OCI-LY1 (cell line): ENCODE data around the gene COQ5.

Experiments used
- H2AFZ ChIP-seq: fragments of 200-600 bp; sonication (generic), shearing (Covaris generic); 2 replicates; pipeline ENCODE4 v1.6.0; 2014; ENCODE audit warnings: antibody characterized with exemption, mild to moderate bottlenecking, low read length
- H3F3A ChIP-seq: fragments of 200-600 bp; sonication (generic), shearing (Covaris generic); 2 replicates; pipeline ENCODE4 v1.6.0; 2014; ENCODE audit warnings: mild to moderate bottlenecking, antibody characterized with exemption, low read length, moderate library complexity; ENCODE audit not compliant: insufficient read depth
- H3K27ac ChIP-seq: fragments of 200-600 bp; sonication (generic); 2 replicates; pipeline ENCODE4 v1.5.1; 2014; ENCODE audit warnings: low read length, mixed run types, mild to moderate bottlenecking, low read depth; ENCODE audit not compliant: poor library complexity, severe bottlenecking
- H3K27me3 ChIP-seq: fragments of 200-600 bp; sonication (generic); 2 replicates; pipeline ENCODE4 v1.6.0; 2014; ENCODE audit warnings: antibody characterized with exemption, mild to moderate bottlenecking, low read length, moderate library complexity; ENCODE audit not compliant: insufficient read depth
- H3K36me3 ChIP-seq: fragments of 200-600 bp; sonication (generic); 2 replicates; pipeline ENCODE4 v1.6.1; 2014; ENCODE audit warnings: mild to moderate bottlenecking, antibody characterized with exemption, low read length, moderate library complexity, mixed read lengths; ENCODE audit not compliant: insufficient read depth
- H3K4me1 ChIP-seq: fragments of 200-600 bp; sonication (generic); 2 replicates; pipeline ENCODE4 v1.5.1; 2014; ENCODE audit warnings: mild to moderate bottlenecking, low read length, moderate library complexity; ENCODE audit not compliant: insufficient read depth, severe bottlenecking
- H3K4me2 ChIP-seq: fragments of 200-600 bp; sonication (generic), shearing (Covaris generic); 2 replicates; pipeline ENCODE4 v1.6.1; 2014; ENCODE audit warnings: low read length
- H3K4me3 ChIP-seq: fragments of 200-600 bp; sonication (generic); 2 replicates; pipeline ENCODE4 v1.5.1; 2014; ENCODE audit warnings: low read length, low read depth, mild to moderate bottlenecking, mixed read lengths; ENCODE audit not compliant: poor library complexity, severe bottlenecking
- H3K79me2 ChIP-seq: fragments of 200-600 bp; shearing (Covaris generic); 2 replicates; pipeline ENCODE4 v1.6.1; 2016; ENCODE audit warnings: mixed run types, low read length, mixed read lengths; ENCODE audit not compliant: insufficient read depth
- H3K9ac ChIP-seq: fragments of 200-600 bp; sonication (generic), shearing (Covaris generic); 2 replicates; pipeline ENCODE4 v1.6.1; 2014; ENCODE audit warnings: mild to moderate bottlenecking, low read length, mixed read lengths
- H3K9me2 ChIP-seq: fragments of 200-600 bp; sonication (generic), shearing (Covaris generic); 2 replicates; pipeline ENCODE4 v1.6.1; 2014; ENCODE audit warnings: low read depth, mild to moderate bottlenecking, low read length, mixed read lengths
- H3K9me3 ChIP-seq: fragments of 200-600 bp; shearing (Covaris generic); 2 replicates; pipeline ENCODE4 v1.6.1; 2014; ENCODE audit warnings: low read length, mixed read lengths
- H4K20me1 ChIP-seq: fragments of 200-600 bp; sonication (generic), shearing (Covaris generic); 2 replicates; pipeline ENCODE4 v1.6.0; 2016; ENCODE audit warnings: mild to moderate bottlenecking, low read length; ENCODE audit not compliant: insufficient read depth
- CTCF ChIP-seq: fragments of 200-600 bp; sonication (generic), shearing (Covaris generic); IDR thresholded peaks from 2 replicates; pipeline ENCODE4 v1.5.1; 2017; ENCODE audit warnings: mild to moderate bottlenecking, antibody characterized with exemption, low read length, moderate library complexity, mixed read lengths
- EZH2 ChIP-seq: fragments of 200-600 bp; sonication (generic), shearing (Covaris generic); IDR thresholded peaks from 2 replicates; pipeline ENCODE4 v1.8.0; 2017; ENCODE audit warnings: borderline replicate concordance, mixed run types, mild to moderate bottlenecking, antibody characterized with exemption, low read length, moderate library complexity, mixed read lengths

Gene COQ5

GRCh38 chr12:120536064-120536791, 7.3 kb upstream of the COQ5 start:
- TF ChIP-seq EZH2 (no peak), CTCF (no peak)
- H3F3A ChIP-seq = 0 out of 2 replicates have a peak, but pooled peaks cover 10% of the 10 kb centered on the region
- H3K9ac ChIP-seq = peak overlapping the region; percentile 88
- peaks cover 40% of the 10 kb centered on the region for H3K36me3 ChIP-seq
- H3K4me2 ChIP-seq = peak overlapping the region; percentile 96
- no peaks in the 10 kb centered on the region for H4K20me1 ChIP-seq
- H3K4me3 ChIP-seq = peak overlapping the region; percentile 90
- no peaks in the 10 kb centered on the region for H3K9me2 ChIP-seq
- H3K79me2 ChIP-seq = peaks cover 63% of the 10 kb centered on the region
- peaks cover 53% of the 10 kb centered on the region for H3K4me1 ChIP-seq
- H3K27ac ChIP-seq = peak overlapping the region; percentile 75
- H3K27me3 ChIP-seq = no peaks in the 10 kb centered on the region
- no peak overlapping the region for H2AFZ ChIP-seq
- H3K9me3 ChIP-seq = no peaks in the 10 kb centered on the region

- Histone ChIP-seq H3K27ac (peak overlapping the region; percentile 75), H3K79me2 (peaks cover 51% of the 10 kb centered on the region), H3K4me1 (peaks cover 56% of the 10 kb centered on the region), H2AFZ (no peak overlapping the region), H3K36me3 (peaks cover 27% of the 10 kb centered on the region), H3K9ac (peak overlapping the region; percentile 88), H3K27me3 (no peaks in the 10 kb centered on the region), H3F3A (0 out of 2 replicates have a peak, but pooled peaks cover 10% of the 10 kb centered on the region), H3K4me2 (peak overlapping the region; percentile 96), H3K9me2 (no peaks in the 10 kb centered on the region), H3K9me3 (no peaks in the 10 kb centered on the region), H4K20me1 (no peaks in the 10 kb centered on the region), H3K4me3 (peak overlapping the region; percentile 90)
- TF ChIP-seq CTCF (peak; percentile 7; the same call in 1 of the 2 replicates), EZH2 (no peak)
Measured at GRCh38 chr12:120534703-120535655, 6.0 kb upstream of the COQ5 start.

- Histone ChIP-seq H3K36me3 (peaks cover 21% of the 10 kb centered on the region), H3F3A (0 out of 2 replicates have a peak, but pooled peaks cover 10% of the 10 kb centered on the region), H3K9me3 (no peaks in the 10 kb centered on the region), H4K20me1 (no peaks in the 10 kb centered on the region), H2AFZ (peak within 1 kb of the TSS; percentile 31; the same call in 1 of the 2 replicates), H3K4me2 (peak within 1 kb of the TSS; percentile 96), H3K9ac (peak within 1 kb of the TSS; percentile 88), H3K79me2 (peaks cover 44% of the 10 kb centered on the region), H3K4me1 (peaks cover 60% of the 10 kb centered on the region), H3K27ac (peak within 1 kb of the TSS; percentile 78), H3K27me3 (no peaks in the 10 kb centered on the region), H3K4me3 (peak within 1 kb of the TSS; percentile 90), H3K9me2 (no peaks in the 10 kb centered on the region)
- TF ChIP-seq EZH2 = no peak
- TF ChIP-seq CTCF = no peak
Measured at GRCh38 chr12:120534203-120534702, 5.3 kb upstream of the COQ5 start, which contains the start of gene RNF10. Gene RNF10 (plus strand): TSS chr12:120534356. CDS start chr12:120534812, 456 bp downstream.
